Esophagus muscularis mucosa (tissue), 2 donors: ENCODE results near the gene TNFRSF1A.

Experiments used
- POLR2A ChIP-seq: fragments of 450-650 bp; IDR thresholded peaks from one replicate; pipeline ENCODE4 v1.6.1; 2017; ENCODE audit warnings: antibody characterized with exemption, moderate library complexity, mild to moderate bottlenecking, low read depth
- POLR2AphosphoS5 ChIP-seq, 2 donors: sonication (generic); formaldehyde crosslinking; IDR thresholded peaks; one replicate each; pipeline ENCODE4 v1.6.1; 2017; ENCODE audit warnings: antibody characterized with exemption in 2 of 2

DNA sequence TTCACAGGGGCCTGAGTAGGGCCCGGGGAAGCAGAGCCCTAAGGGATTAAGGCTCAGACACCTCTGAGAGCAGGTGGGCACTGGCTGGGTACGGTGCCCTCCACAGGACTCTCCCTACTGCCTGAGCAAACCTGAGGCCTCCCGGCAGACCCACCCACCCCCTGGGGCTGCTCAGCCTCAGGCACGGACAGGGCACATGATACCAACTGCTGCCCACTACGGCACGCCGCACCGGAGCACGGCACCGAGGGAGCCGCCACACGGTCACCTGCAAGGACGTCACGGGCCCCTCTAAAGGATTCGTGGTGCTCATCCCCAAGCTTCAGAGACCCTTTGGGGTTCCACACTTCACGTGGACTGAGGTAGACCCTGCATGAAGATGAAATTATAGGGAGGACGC, 49.1 kb upstream of the TNFRSF1A start:
- TF ChIP-seq POLR2AphosphoS5 (IDR thresholded peaks at IDR 0.05) (no peak), POLR2A (no peak)
